IMR-90 (cell line): ENCODE measurements around the gene XIST. TPM values are rescaled to one million over a fixed set of nuclear protein-coding genes. Genes with fewer than 3 reads are reported as not detected.

Experiments used
- ATAC-seq: fragments of 200-7000 bp; cut with Tn5 transposase; 2 replicates; pipeline ENCODE4 v1.9.1; 2020; ENCODE audit warnings: low read depth, mild to moderate bottlenecking, moderate library complexity
- BruUV-seq: library from RNA; stranded (reverse); fragments of 400-500 nt; replicated peaks from 2 replicates; lab custom pipeline; 2021; lab: Mats Ljungman, UMichigan
- CTCF ChIA-PET: fragments of 300-600 bp; formaldehyde crosslinking; extraction: SDS; loops from one replicate; lab custom pipeline; 2021; ENCODE audit warnings: antibody characterized with exemption; lab: Yijun Ruan, JAX
- POLR2A ChIA-PET: fragments of 300-600 bp; sonication (Branson Sonifier 250); formaldehyde crosslinking; loops from one replicate; lab custom pipeline; 2022; ENCODE audit warnings: antibody characterized with exemption; ENCODE audit not compliant: unreplicated experiment; lab: Charles Lee
- DNase-seq: peaks from one replicate; pipeline ENCODE4 v3.0.0; 2013
- H2AFZ ChIP-seq: replicated peaks from 2 replicates; pipeline ENCODE3; 2013; ENCODE audit warnings: low read length, mild to moderate bottlenecking; ENCODE audit not compliant: poor library complexity
- H2AK5ac ChIP-seq: 2 replicates; pipeline ENCODE4 v1.6.1; 2013; ENCODE audit warnings: low read depth, low read length, inconsistent platforms
- H2AK9ac ChIP-seq: replicated peaks from 2 replicates; pipeline ENCODE3; 2013; ENCODE audit warnings: mild to moderate bottlenecking, low read depth, low read length, moderate library complexity; ENCODE audit not compliant: poor library complexity
- H2BK120ac ChIP-seq: 2 replicates; pipeline ENCODE4 v1.6.1; 2013; ENCODE audit warnings: low read depth, low read length, inconsistent platforms
- H2BK15ac ChIP-seq: 3 replicates; pipeline ENCODE4 v1.6.1; 2013; ENCODE audit warnings: low read depth, low read length, inconsistent platforms
- H2BK20ac ChIP-seq: 2 replicates; pipeline ENCODE4 v1.6.1; 2013; ENCODE audit warnings: low read depth, mild to moderate bottlenecking, inconsistent platforms, low read length, moderate library complexity
- H2BK5ac ChIP-seq: 2 replicates; pipeline ENCODE4 v1.6.1; 2013; ENCODE audit warnings: mild to moderate bottlenecking, low read depth, low read length, inconsistent platforms; ENCODE audit not compliant: poor library complexity, severe bottlenecking
- H3K14ac ChIP-seq: replicated peaks from 2 replicates; pipeline ENCODE4 v1.6.1; 2013; ENCODE audit warnings: low read depth, low read length, inconsistent platforms
- H3K18ac ChIP-seq: 2 replicates; pipeline ENCODE4 v1.6.1; 2013; ENCODE audit warnings: low read depth, low read length, control low read depth
- H3K23ac ChIP-seq: 2 replicates; pipeline ENCODE4 v1.6.1; 2013; ENCODE audit warnings: low read depth, low read length, inconsistent platforms
- H3K27ac ChIP-seq: 2 replicates; pipeline ENCODE4 v1.5.1; 2013; ENCODE audit warnings: mild to moderate bottlenecking, control low read depth, low read length; ENCODE audit not compliant: insufficient read depth
- H3K27me3 ChIP-seq: 2 replicates; pipeline ENCODE4 v1.6.1; 2013; ENCODE audit warnings: low read length; ENCODE audit not compliant: control insufficient read depth, insufficient read depth
- H3K36me3 ChIP-seq: 2 replicates; pipeline ENCODE4 v1.6.1; 2013; ENCODE audit warnings: low read length, mixed read lengths; ENCODE audit not compliant: control insufficient read depth, insufficient read depth
- H3K4ac ChIP-seq: 2 replicates; pipeline ENCODE4 v1.6.1; 2013; ENCODE audit warnings: low read depth, low read length, inconsistent platforms
- H3K4me1 ChIP-seq: 2 replicates; pipeline ENCODE4 v1.6.1; 2013; ENCODE audit warnings: low read length, mixed read lengths; ENCODE audit not compliant: control insufficient read depth, insufficient read depth
- H3K4me2 ChIP-seq: 2 replicates; pipeline ENCODE4 v1.6.1; 2013; ENCODE audit warnings: low read depth, mild to moderate bottlenecking, control low read depth, low read length, moderate library complexity
- H3K4me3 ChIP-seq: 2 replicates; pipeline ENCODE4 v1.5.1; 2013; ENCODE audit warnings: low read depth, mild to moderate bottlenecking, control low read depth, low read length, moderate library complexity; ENCODE audit not compliant: insufficient read depth
- H3K56ac ChIP-seq: 2 replicates; pipeline ENCODE4 v1.6.1; 2013; ENCODE audit warnings: low read length, inconsistent platforms; ENCODE audit not compliant: insufficient read depth; ENCODE audit errors: extremely low read depth
- H3K79me1 ChIP-seq, 2 experiments: 2 replicates each; pipeline ENCODE4 v1.6.1; 2013; ENCODE audit warnings: low read length in 2 of 2, inconsistent platforms in 1 of 2, low read depth in 1 of 2
- H3K9ac ChIP-seq: 2 replicates; pipeline ENCODE4 v1.6.1; 2013; ENCODE audit warnings: low read depth, low read length, control low read depth
- H3K9me1 ChIP-seq: 2 replicates; pipeline ENCODE4 v1.6.1; 2013; ENCODE audit warnings: low read length, inconsistent platforms; ENCODE audit not compliant: insufficient read depth
- H3K9me3 ChIP-seq: 2 replicates; pipeline ENCODE4 v1.6.1; 2013; ENCODE audit warnings: low read length; ENCODE audit not compliant: control insufficient read depth, insufficient read depth
- H4K20me1 ChIP-seq: 2 replicates; pipeline ENCODE4 v1.6.1; 2013; ENCODE audit warnings: low read length, inconsistent platforms; ENCODE audit not compliant: insufficient read depth
- H4K5ac ChIP-seq: 2 replicates; pipeline ENCODE4 v1.6.1; 2013; ENCODE audit warnings: mild to moderate bottlenecking, low read depth, low read length, control low read depth
- H4K8ac ChIP-seq, 2 experiments: 2 replicates each; pipeline ENCODE4 v1.6.1; 2013; ENCODE audit warnings: low read depth in 2 of 2, low read length in 2 of 2, control low read depth in 1 of 2, inconsistent platforms in 1 of 2
- H4K91ac ChIP-seq: 2 replicates; pipeline ENCODE4 v1.6.1; 2013; ENCODE audit warnings: low read depth, low read length, inconsistent platforms; ENCODE audit not compliant: insufficient read depth
- FOS ChIP-seq: fragments of 150-350 bp; IDR thresholded peaks from 2 replicates; pipeline ENCODE4 v1.6.1; 2016; ENCODE audit warnings: low read depth, low read length
- NFE2L2 ChIP-seq: fragments of 150-350 bp; IDR thresholded peaks from 2 replicates; pipeline ENCODE4 v1.6.1; 2016; ENCODE audit warnings: low read depth, mild to moderate bottlenecking, low read length
- RAD21 ChIP-seq: IDR thresholded peaks from 2 replicates; pipeline ENCODE4 v1.6.1; 2012; ENCODE audit warnings: low read length, improper control_type of control experiment
- SMC3 ChIP-seq: fragments of 150-350 bp; IDR thresholded peaks from 2 replicates; pipeline ENCODE4 v1.6.1; 2016; ENCODE audit warnings: low read depth, mild to moderate bottlenecking, antibody characterized with exemption, low read length, moderate library complexity
- WGBS, 2 experiments: methylation state at CpG; one replicate each; pipeline versions ENCODE4 v1.1.5 to v1.1.7; 2013; ENCODE audit warnings: missing lambda C conversion rate in 2 of 2; ENCODE audit not compliant: insufficient read length in 1 of 2; ENCODE audit errors: extremely low coverage in 2 of 2; 5-methylcytosine and 5-hydroxymethylcytosine counted together
- dilution Hi-C: fragments of 300-500 bp; cut with HindIII; formaldehyde crosslinking; loops from one replicate; pipeline ENCODE4 v1.14.3; 2018; ENCODE audit warnings: low sequenced_read_pairs; ENCODE audit not compliant: unreplicated experiment
- in situ Hi-C: fragments of 300-500 bp; cut with MboI; formaldehyde crosslinking; loops from 3 replicates; pipeline ENCODE4 v1.14.3; 2019; ENCODE audit warnings: low sequenced_read_pairs, inconsistent platforms, mixed read lengths
- intact Hi-C: fragments of 100-400 bp; cut with micrococcal nuclease; formaldehyde crosslinking; loops from 2 replicates; pipeline ENCODE4 v1.10.0; 2022
- polyA plus RNA-seq, 3 experiments: library from polyadenylated mRNA; depleted of rRNA; stranded (reverse); fragments of >200 nt; gene quantifications; 2 replicates each; pipeline ENCODE4 v1.2.3, GENCODE V29; 2012; ENCODE audit warnings: low replicate concordance in 1 of 3
- total RNA-seq: library from RNA; depleted of rRNA; stranded (reverse); fragments of >200 nt; gene quantifications from 2 replicates; pipeline ENCODE4 v1.2.3, GENCODE V29; 2012

The XIST gene
- total and polyA plus RNA-seq, 2 of the 4 experiments (the other 2 are of a cell fraction) = 48.9 to 159 TPM

- no peak overlapping the region for H4K91ac ChIP-seq
- no peaks in the 10 kb centered on the region for H3K9me3 ChIP-seq
- no peak overlapping the region for H3K4ac ChIP-seq
- no peak overlapping the region for H2BK120ac ChIP-seq
- POLR2A ChIA-PET = no interaction called here
- DNase-seq (no peak), ATAC-seq (no peak)
- no peak overlapping the region for H3K56ac ChIP-seq
- H3K14ac ChIP-seq = no peak overlapping the region
- H2BK20ac ChIP-seq = no peak overlapping the region
- H3K9me1 ChIP-seq = peaks cover 3% of the 10 kb centered on the region; the same call in 1 of the 2 replicates
- no peak overlapping the region for H2BK15ac ChIP-seq
- 90% methylated on average over 2 of the region's 5 CpGs; no CpG with 5 or more reads in 1 of the 2 experiments for WGBS, 2 experiments
- H3K27me3 ChIP-seq = no peaks in the 10 kb centered on the region; the same call in 1 of the 2 replicates
- CTCF ChIA-PET = no interaction called here
- no peak overlapping the region for H2BK5ac ChIP-seq
- TF ChIP-seq FOS = no peak
- no peak for TF ChIP-seq RAD21
- TF ChIP-seq NFE2L2 = no peak
- no peak for TF ChIP-seq SMC3
- in situ Hi-C loops = no loop called here
- H2AK9ac ChIP-seq = no peak overlapping the region
- no peak overlapping the region for H3K27ac ChIP-seq
- no peak overlapping the region for H3K18ac ChIP-seq
- H3K4me2 ChIP-seq = no peak overlapping the region
- no peak overlapping the region for H2AK5ac ChIP-seq
- peaks cover 85% of the 10 kb centered on the region for H4K20me1 ChIP-seq
- intact Hi-C loops = no loop called here
- H4K8ac ChIP-seq = no peak overlapping the region
- no peaks in the 10 kb centered on the region for H3K4me1 ChIP-seq
- no TSS peak for BruUV-seq
- H3K9ac ChIP-seq = no peak overlapping the region
- no peak overlapping the region for H2AFZ ChIP-seq
- no peak overlapping the region for H3K4me3 ChIP-seq
- H3K23ac ChIP-seq = no peak overlapping the region
- peaks cover 19% of the 10 kb centered on the region for H3K36me3 ChIP-seq
- no peak overlapping the region for H4K5ac ChIP-seq
- peaks cover 7 to 10% of the 10 kb centered on the region in 2 experiments; a peak in 1 of 4 replicates for H3K79me1 ChIP-seq
- dilution Hi-C loops = no loop called here
Measured at GRCh38 chrX:73829890-73830466, 22.5 kb downstream of the XIST start.
